Activated naive CD8-positive, alpha-beta T cell (primary cell): ENCODE measurements around the gene YTHDF1.

ENCODE experiments used
- H3K27ac Mint-ChIP-seq: one replicate; pipeline ENCODE4 v1.8.0; 2021; ENCODE audit warnings: mixed read lengths
- H3K27me3 Mint-ChIP-seq: one replicate; pipeline ENCODE4 v1.8.0; 2021; ENCODE audit warnings: mixed read lengths
- H3K36me3 Mint-ChIP-seq: one replicate; pipeline ENCODE4 v1.8.0; 2021; ENCODE audit warnings: mixed read lengths
- H3K4me1 Mint-ChIP-seq: one replicate; pipeline ENCODE4 v1.8.0; 2021; ENCODE audit warnings: low read depth, mixed read lengths
- H3K4me3 Mint-ChIP-seq: one replicate; pipeline ENCODE4 v1.8.0; 2021; ENCODE audit warnings: mild to moderate bottlenecking, mixed read lengths
- H3K9me3 Mint-ChIP-seq: one replicate; pipeline ENCODE4 v1.8.0; 2021; ENCODE audit warnings: low read depth, mixed read lengths

Gene YTHDF1

DNA sequence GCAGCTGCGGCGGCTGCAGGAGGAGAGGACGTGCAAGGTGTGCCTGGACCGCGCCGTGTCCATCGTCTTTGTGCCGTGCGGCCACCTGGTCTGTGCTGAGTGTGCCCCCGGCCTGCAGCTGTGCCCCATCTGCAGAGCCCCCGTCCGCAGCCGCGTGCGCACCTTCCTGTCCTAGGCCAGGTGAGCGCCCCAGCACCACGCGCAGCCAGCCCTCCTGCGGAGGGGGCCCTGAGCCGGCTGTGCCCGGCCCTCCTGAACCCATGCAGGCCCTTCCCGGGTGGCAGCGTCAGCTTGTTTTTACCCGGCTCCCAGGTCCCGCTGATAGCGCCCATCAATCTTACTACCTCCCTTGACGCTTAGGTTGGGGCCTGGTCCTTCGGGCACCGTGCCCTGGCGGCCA, 23.5 kb upstream of the YTHDF1 start:
- H3K9me3 Mint-ChIP-seq: no peaks in the 10 kb centered on the region
- peaks cover 2% of the 10 kb centered on the region for H3K4me1 Mint-ChIP-seq
- H3K27me3 Mint-ChIP-seq: no peaks in the 10 kb centered on the region
- H3K4me3 Mint-ChIP-seq: no peak overlapping the region
- H3K27ac Mint-ChIP-seq: no peak overlapping the region
- no peaks in the 10 kb centered on the region for H3K36me3 Mint-ChIP-seq

DNA sequence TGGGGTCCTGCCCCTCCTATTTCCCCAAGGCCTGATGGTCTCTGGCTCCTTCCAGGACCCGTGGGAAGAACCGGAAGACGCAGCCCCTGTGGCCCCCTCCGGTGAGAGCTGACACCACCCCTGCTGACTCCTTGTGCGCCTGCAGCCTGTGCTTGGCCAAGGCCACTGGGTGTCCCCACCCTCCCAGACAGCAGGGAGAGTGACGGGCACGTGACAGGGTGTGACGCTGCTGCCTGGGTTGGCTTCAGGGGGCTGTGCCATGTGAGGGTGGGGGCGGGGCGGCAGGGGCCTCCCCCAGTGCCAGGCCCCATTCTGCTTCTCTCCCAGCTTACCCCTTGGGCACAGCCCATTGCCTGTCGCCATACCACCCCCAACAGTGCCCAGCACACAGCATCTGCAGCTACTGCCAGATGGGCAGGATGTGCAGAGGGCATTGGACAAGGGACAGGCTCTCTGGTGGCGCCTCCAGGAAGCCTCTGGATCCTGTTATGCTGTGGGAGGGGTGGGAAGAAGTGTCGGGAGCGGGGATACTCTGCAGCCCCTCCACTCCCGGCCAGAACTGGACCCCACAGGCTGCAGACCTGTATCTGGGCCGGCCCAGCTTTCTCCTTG, 22.7 kb upstream of the YTHDF1 start:
- H3K4me3 Mint-ChIP-seq: no peak overlapping the region
- H3K27me3 Mint-ChIP-seq: no peaks in the 10 kb centered on the region
- no peaks in the 10 kb centered on the region for H3K36me3 Mint-ChIP-seq
- H3K9me3 Mint-ChIP-seq: no peaks in the 10 kb centered on the region
- H3K27ac Mint-ChIP-seq: no peak overlapping the region
- H3K4me1 Mint-ChIP-seq: peaks cover 2% of the 10 kb centered on the region

DNA sequence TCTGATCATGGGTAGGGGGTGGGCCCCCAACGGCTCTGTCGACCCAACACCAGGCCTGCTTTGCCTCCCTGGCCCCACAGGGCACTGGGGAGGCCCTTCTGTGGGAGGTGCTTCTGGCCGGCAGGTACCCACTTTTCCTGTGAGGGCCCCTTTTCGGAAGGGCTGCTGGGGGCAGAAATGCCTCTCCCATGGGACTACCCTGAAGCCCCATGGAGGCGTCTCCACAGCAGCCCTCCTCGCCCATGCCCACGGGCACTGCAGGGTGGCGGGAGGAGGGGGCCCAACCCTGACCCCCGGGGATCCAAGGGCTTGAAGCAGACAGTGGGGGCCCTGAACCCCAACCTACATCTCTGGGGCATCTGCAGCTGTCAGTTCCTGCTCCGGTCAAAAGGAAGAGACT, 22.1 kb upstream of the YTHDF1 start:
- no peaks in the 10 kb centered on the region for H3K36me3 Mint-ChIP-seq
- H3K9me3 Mint-ChIP-seq: no peaks in the 10 kb centered on the region
- H3K4me1 Mint-ChIP-seq: peaks cover 2% of the 10 kb centered on the region
- H3K4me3 Mint-ChIP-seq: no peak overlapping the region
- H3K27ac Mint-ChIP-seq: no peak overlapping the region
- H3K27me3 Mint-ChIP-seq: no peaks in the 10 kb centered on the region

DNA sequence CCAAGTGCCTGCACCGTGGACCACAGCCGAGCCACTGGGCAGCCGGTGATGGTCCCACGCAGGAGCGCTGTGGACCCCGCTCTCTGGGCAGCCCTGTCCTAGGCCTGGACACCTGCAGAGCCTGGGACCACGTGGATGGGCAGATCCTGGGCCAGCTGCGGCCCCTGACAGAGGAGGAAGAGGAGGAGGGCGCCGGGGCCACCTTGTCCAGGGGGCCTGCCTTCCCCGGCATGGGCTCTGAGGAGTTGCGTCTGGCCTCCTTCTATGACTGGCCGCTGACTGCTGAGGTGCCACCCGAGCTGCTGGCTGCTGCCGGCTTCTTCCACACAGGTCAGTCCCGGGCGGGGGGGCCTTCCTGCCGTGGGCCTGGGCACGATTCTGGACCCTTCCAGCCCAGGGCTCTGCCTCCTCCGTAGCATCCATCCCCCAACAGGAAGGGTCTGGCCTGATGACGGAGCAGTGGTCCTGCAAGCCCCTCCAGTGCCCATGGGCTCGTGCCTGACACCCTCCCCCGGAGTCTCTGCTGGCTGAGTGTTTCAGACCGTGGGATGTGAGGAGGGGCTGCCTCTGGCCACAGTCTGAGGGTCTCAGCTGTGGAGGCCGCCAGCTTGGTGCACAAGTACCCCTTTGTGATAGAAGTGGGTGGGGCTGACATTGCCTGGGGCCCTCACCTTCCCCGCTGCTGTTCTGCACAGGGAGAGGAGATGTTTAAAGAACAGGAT, 20.3 kb upstream of the YTHDF1 start:
- Mint-ChIP-seq H3K27ac (no peak overlapping the region), H3K27me3 (peaks cover 10% of the 10 kb centered on the region), H3K4me1 (peaks cover 2% of the 10 kb centered on the region), H3K4me3 (no peak overlapping the region), H3K36me3 (no peaks in the 10 kb centered on the region), H3K9me3 (no peaks in the 10 kb centered on the region)

DNA sequence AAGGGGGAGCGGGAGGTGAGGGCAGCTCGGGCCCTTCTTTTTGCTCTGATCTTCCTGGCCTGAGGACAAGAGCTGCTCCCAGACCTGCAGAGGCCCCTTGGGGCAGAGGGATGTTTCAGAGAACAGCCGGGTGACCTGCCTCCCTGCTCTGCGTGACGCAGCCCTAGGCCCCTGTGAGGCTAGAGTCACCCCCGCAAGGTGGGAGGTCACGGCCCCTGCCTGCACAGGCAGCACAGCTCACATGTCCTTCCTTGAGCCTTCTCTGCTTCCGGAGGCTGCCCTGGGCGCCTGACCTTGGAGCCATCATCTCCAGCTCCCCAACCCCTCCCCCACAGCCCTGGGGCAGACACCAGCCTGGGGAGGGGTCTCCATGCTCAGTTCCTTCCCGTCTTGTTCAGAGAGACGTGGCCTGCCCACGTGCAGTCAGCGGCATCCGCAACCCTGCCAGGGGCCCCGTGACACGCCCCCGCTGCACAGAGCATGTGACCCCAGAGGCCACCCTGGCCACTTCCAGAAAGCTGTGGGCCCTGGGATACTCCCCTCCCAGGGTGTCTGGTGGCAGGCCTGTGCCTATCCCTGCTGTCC, 19.6 kb upstream of the YTHDF1 start, which contains the start of gene BIRC7:
BIRC7 (plus strand) TSS at position 507 of the 585 bp plus-strand sequence. CDS start 192 bp downstream, outside the sequence.
- Mint-ChIP-seq H3K27ac (no peak within 1 kb of the TSS), H3K4me1 (peaks cover 2% of the 10 kb centered on the region), H3K9me3 (no peaks in the 10 kb centered on the region), H3K4me3 (no peak within 1 kb of the TSS), H3K36me3 (no peaks in the 10 kb centered on the region), H3K27me3 (peaks cover 10% of the 10 kb centered on the region)

DNA sequence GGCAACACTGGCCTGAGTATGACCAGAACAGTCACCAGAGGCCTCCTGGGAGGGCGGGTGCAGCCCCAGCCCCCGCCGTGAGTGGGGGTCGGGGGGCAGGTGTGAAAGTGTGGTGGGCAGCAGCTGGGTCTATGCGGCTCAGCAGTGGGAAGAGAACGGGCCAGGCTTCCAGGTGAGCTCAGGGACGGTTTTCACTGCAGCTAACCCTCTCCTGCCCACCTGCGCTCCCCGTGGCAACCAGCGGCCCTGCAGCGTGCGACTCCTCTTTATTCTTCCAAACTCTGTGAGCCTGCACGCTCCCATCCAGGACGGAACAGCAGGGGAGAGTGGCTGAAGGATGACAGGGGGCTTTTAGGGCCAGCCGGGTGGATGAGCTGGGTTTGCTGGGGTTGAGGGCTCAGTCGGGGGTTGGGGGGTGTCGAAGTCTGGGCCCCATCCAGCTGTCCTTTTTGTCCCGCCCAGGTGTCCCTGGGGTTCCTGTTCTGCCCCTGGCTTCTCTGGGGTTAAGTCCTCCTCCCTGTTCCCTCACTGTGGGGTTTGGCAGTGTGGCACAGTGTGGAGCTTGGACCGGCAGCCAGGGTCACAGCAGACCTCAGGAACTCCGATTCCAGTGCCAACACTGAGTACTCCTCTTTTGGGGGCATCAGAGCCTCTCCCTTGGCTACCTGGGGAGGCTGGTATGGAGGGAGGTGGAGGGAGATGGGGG, 18.9 kb upstream of the YTHDF1 start:
- no peak overlapping the region for H3K4me3 Mint-ChIP-seq
- H3K4me1 Mint-ChIP-seq: peaks cover 2% of the 10 kb centered on the region
- H3K9me3 Mint-ChIP-seq: no peaks in the 10 kb centered on the region
- no peak overlapping the region for H3K27ac Mint-ChIP-seq
- H3K36me3 Mint-ChIP-seq: no peaks in the 10 kb centered on the region
- peaks cover 10% of the 10 kb centered on the region for H3K27me3 Mint-ChIP-seq

DNA sequence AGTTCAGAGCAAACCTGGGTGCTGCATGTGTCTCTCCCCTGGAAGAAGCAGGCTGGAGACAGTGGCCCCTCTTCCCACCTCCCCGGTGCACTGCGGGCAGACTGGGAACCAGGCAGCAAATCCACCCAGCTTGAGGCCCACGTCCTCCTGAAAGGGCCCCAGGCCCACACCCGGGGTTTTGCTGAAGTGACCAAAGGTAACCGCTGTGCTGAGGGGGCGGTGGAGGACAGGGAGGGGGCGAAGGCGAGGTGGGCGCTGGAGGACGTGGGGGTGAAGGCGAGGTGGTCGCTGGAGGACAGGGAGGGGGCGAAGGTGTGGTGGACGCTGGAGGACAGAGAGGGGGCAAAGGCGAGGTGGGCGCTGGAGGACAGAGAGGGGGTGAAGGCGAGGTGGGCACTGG, 18.0 kb upstream of the YTHDF1 start:
- Mint-ChIP-seq H3K9me3 (no peaks in the 10 kb centered on the region), H3K4me1 (peaks cover 2% of the 10 kb centered on the region), H3K36me3 (no peaks in the 10 kb centered on the region), H3K4me3 (no peak overlapping the region), H3K27ac (no peak overlapping the region), H3K27me3 (peaks cover 13% of the 10 kb centered on the region)

DNA sequence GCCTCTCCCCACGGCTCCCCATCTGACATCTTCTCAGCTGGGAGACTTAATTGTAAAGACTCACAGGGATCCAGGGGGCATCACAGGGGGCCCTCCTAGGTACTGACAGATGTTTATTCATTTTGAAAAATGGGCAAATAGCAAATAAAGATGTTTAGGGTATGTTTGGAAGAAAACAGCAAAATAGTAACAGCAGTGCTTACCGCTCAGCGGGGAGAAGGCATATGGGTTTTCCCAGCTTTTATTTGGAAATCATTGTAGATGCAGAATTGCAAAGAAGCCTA, 17.1 kb upstream of the YTHDF1 start:
- Mint-ChIP-seq H3K27ac (no peak overlapping the region), H3K36me3 (no peaks in the 10 kb centered on the region), H3K4me1 (peaks cover 2% of the 10 kb centered on the region), H3K9me3 (no peaks in the 10 kb centered on the region), H3K4me3 (no peak overlapping the region), H3K27me3 (peaks cover 13% of the 10 kb centered on the region)

GRCh38 chr20:63232235-63233060, 16.5 kb upstream of the YTHDF1 start:
- H3K27ac Mint-ChIP-seq: no peak overlapping the region
- H3K9me3 Mint-ChIP-seq: no peaks in the 10 kb centered on the region
- H3K4me1 Mint-ChIP-seq: peaks cover 2% of the 10 kb centered on the region
- peaks cover 13% of the 10 kb centered on the region for H3K27me3 Mint-ChIP-seq
- H3K36me3 Mint-ChIP-seq: no peaks in the 10 kb centered on the region
- H3K4me3 Mint-ChIP-seq: no peak overlapping the region

GRCh38 chr20:63230800-63231268, 14.9 kb upstream of the YTHDF1 start:
- no peaks in the 10 kb centered on the region for H3K36me3 Mint-ChIP-seq
- no peak overlapping the region for H3K27ac Mint-ChIP-seq
- peaks cover 2% of the 10 kb centered on the region for H3K4me1 Mint-ChIP-seq
- no peak overlapping the region for H3K4me3 Mint-ChIP-seq
- no peaks in the 10 kb centered on the region for H3K9me3 Mint-ChIP-seq
- peaks cover 13% of the 10 kb centered on the region for H3K27me3 Mint-ChIP-seq

DNA sequence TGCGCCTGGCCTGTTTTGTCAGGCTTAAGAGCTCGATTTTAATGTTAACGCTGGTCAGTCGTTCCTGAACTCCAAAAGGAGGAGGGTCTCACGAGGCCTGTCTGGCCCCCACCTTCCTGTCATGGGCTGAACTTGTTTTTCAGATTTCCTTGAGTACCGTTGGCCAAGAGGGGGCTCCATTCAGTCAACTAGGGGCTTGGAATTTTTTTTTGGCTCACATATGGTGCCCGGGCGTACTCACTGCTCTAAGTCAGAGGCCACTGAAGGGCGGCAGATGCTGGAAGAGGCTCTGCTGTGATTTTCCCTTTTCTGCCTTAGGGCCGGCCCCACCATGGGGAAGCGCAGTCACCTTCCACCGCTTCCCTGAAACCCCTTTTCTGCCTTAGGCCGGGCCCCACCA, 12.9 kb upstream of the YTHDF1 start:
- no peaks in the 10 kb centered on the region for H3K4me1 Mint-ChIP-seq
- no peaks in the 10 kb centered on the region for H3K9me3 Mint-ChIP-seq
- no peak overlapping the region for H3K4me3 Mint-ChIP-seq
- no peak overlapping the region for H3K27ac Mint-ChIP-seq
- H3K27me3 Mint-ChIP-seq: peaks cover 13% of the 10 kb centered on the region
- no peaks in the 10 kb centered on the region for H3K36me3 Mint-ChIP-seq

DNA sequence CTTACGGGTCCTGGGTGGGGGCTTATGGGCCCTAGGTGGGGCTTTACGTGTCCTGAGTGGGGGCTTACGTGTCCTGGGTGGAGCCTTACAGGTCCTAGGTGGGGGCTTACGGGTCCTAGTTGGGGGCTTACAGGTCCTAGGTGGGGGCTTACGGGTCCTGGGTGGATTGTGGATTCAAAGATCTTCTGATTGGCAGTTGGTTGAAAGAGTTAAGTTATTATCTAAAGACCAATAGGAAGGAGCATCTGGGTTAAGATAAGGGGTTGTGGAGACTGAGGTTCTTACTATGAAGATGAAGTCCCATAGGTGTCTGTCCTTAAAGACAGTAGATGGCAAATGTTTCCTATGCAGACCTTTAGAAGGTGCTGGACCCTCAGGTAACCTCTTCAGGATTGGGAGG, 11.3 kb upstream of the YTHDF1 start:
- Mint-ChIP-seq H3K27ac (no peak overlapping the region), H3K4me3 (no peak overlapping the region), H3K36me3 (no peaks in the 10 kb centered on the region), H3K4me1 (no peaks in the 10 kb centered on the region), H3K9me3 (no peaks in the 10 kb centered on the region), H3K27me3 (peaks cover 12% of the 10 kb centered on the region)

DNA sequence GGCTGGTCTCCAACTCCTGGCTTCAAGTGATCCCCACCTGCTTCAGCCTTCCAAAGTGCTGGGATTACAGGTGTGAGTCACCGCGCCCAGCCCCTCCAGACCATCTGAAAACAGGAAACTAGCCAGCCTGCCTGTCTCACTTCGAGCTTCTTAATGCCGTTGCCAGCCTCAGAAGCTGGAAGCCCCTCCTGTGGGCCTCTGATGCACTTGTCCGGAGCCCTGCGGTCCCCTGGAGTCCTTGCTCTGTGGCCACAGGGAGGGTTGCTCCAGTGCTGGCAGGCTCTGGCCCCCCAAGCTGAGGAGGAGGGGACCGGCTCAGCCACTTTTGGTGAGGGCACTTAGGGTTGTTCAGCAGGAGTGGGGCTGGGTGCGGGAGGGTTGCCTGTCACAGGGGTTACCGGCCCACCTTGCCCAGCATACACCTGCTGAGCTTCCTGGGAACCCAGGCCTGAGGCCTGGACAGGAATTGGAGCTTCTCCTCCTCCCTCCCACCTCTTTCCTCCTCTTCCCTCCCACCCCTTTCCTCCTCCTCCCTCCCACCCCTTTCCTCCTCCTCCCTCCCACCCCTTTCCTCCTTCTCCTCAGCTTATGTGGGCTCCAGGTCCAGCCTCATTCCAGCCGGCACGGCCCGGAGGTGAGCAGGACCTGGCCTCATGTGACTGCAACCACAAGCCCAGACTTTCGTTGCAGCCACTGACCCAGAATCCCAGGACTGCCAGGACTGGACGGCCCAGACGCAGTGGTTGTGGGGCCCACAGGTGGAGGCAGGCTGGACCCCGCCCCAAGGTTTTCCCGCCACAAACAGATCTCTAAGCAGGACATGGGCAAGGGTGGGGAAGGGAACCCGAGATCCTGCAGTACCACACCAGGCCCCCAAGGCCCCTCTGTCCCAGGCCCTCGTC, 10.4 kb upstream of the YTHDF1 start:
- Mint-ChIP-seq H3K27ac (no peak overlapping the region), H3K4me1 (no peaks in the 10 kb centered on the region), H3K36me3 (no peaks in the 10 kb centered on the region), H3K4me3 (no peak overlapping the region), H3K9me3 (no peaks in the 10 kb centered on the region), H3K27me3 (peaks cover 3% of the 10 kb centered on the region)

GRCh38 chr20:63225082-63225454, 9.1 kb upstream of the YTHDF1 start:
- no peaks in the 10 kb centered on the region for H3K4me1 Mint-ChIP-seq
- no peaks in the 10 kb centered on the region for H3K36me3 Mint-ChIP-seq
- H3K27me3 Mint-ChIP-seq: peaks cover 4% of the 10 kb centered on the region
- no peak overlapping the region for H3K4me3 Mint-ChIP-seq
- H3K9me3 Mint-ChIP-seq: no peaks in the 10 kb centered on the region
- H3K27ac Mint-ChIP-seq: no peak overlapping the region
